ENCODE results near the gene GAREM2.

The GAREM2 gene

GRCh38 chr2:26223018-26223417, 50.1 kb downstream of the GAREM2 start:
- Histone ChIP-seq H4K20me1 (ENCODE audit: control insufficient read depth, insufficient read depth, low read depth, low read length) (no peaks in the 10 kb centered on the region), H3K4me2 (ENCODE audit: low read length) (no peak overlapping the region), H3K36me3 (ENCODE audit: control insufficient read depth, low read length) (peaks cover 35% of the 10 kb centered on the region), H3K4me1 (ENCODE audit: control insufficient read depth, low read length) (no peaks in the 10 kb centered on the region), H3K79me2 (ENCODE audit: control insufficient read depth, low read length) (no peaks in the 10 kb centered on the region), H3K9me2 (replicated peaks; ENCODE audit: control insufficient read depth, low read length) (no peaks in the 10 kb centered on the region), H3K9me3 (ENCODE audit: control insufficient read depth, insufficient read depth, low read length) (no peaks in the 10 kb centered on the region), H3F3A (ENCODE audit: control insufficient read depth, insufficient read depth) (no peaks in the 10 kb centered on the region), H3K4me3 (ENCODE audit: low read length) (no peak overlapping the region), H3K27ac (ENCODE audit: low read depth, low read length) (no peak overlapping the region), H3K27me3 (ENCODE audit: control insufficient read depth, low read length) (no peaks in the 10 kb centered on the region)
- TF ChIP-seq CTCF (IDR thresholded peaks at IDR 0.05; ENCODE audit: low read depth, low read length, poor library complexity, severe bottlenecking) (no peak), EZH2phosphoT487 (IDR thresholded peaks at IDR 0.05; ENCODE audit: borderline replicate concordance, low read length) (no peak)

GRCh38 chr2:26224095-26224494, 51.2 kb downstream of the GAREM2 start:
- no peak overlapping the region for H3K4me2 ChIP-seq (ENCODE audit: low read length)
- H3K4me1 ChIP-seq (ENCODE audit: control insufficient read depth, low read length): no peaks in the 10 kb centered on the region
- no peaks in the 10 kb centered on the region for H3K9me3 ChIP-seq (ENCODE audit: control insufficient read depth, insufficient read depth, low read length)
- H3K36me3 ChIP-seq (ENCODE audit: control insufficient read depth, low read length): peaks cover 44% of the 10 kb centered on the region
- H4K20me1 ChIP-seq (ENCODE audit: control insufficient read depth, insufficient read depth, low read depth, low read length): no peaks in the 10 kb centered on the region
- H3K79me2 ChIP-seq (ENCODE audit: control insufficient read depth, low read length): no peaks in the 10 kb centered on the region
- no peaks in the 10 kb centered on the region for H3K9me2 ChIP-seq (replicated peaks; ENCODE audit: control insufficient read depth, low read length)
- no peak for TF ChIP-seq CTCF (IDR thresholded peaks at IDR 0.05; ENCODE audit: low read depth, low read length, poor library complexity, severe bottlenecking)
- no peak for TF ChIP-seq EZH2phosphoT487 (IDR thresholded peaks at IDR 0.05; ENCODE audit: borderline replicate concordance, low read length)
- H3K27me3 ChIP-seq (ENCODE audit: control insufficient read depth, low read length): no peaks in the 10 kb centered on the region
- no peak overlapping the region for H3K27ac ChIP-seq (ENCODE audit: low read depth, low read length)
- H3K4me3 ChIP-seq (ENCODE audit: low read length): no peak overlapping the region
- H3F3A ChIP-seq (ENCODE audit: control insufficient read depth, insufficient read depth): no peaks in the 10 kb centered on the region

GRCh38 chr2:26229595-26229994, 56.7 kb downstream of the GAREM2 start:
- no peaks in the 10 kb centered on the region for H3K9me2 ChIP-seq (replicated peaks; ENCODE audit: control insufficient read depth, low read length)
- peaks cover 79% of the 10 kb centered on the region for H3K36me3 ChIP-seq (ENCODE audit: control insufficient read depth, low read length)
- no peaks in the 10 kb centered on the region for H3K27me3 ChIP-seq (ENCODE audit: control insufficient read depth, low read length)
- H3K4me2 ChIP-seq (ENCODE audit: low read length): no peak overlapping the region
- H3F3A ChIP-seq (ENCODE audit: control insufficient read depth, insufficient read depth): no peaks in the 10 kb centered on the region
- no peaks in the 10 kb centered on the region for H3K4me1 ChIP-seq (ENCODE audit: control insufficient read depth, low read length)
- no peaks in the 10 kb centered on the region for H3K9me3 ChIP-seq (ENCODE audit: control insufficient read depth, insufficient read depth, low read length)
- H3K27ac ChIP-seq (ENCODE audit: low read depth, low read length): no peak overlapping the region
- H3K79me2 ChIP-seq (ENCODE audit: control insufficient read depth, low read length): no peaks in the 10 kb centered on the region
- no peak overlapping the region for H3K4me3 ChIP-seq (ENCODE audit: low read length)
- no peak for TF ChIP-seq EZH2phosphoT487 (IDR thresholded peaks at IDR 0.05; ENCODE audit: borderline replicate concordance, low read length)
- H4K20me1 ChIP-seq (ENCODE audit: control insufficient read depth, insufficient read depth, low read depth, low read length): no peaks in the 10 kb centered on the region

GRCh38 chr2:26230806-26231205, 57.9 kb downstream of the GAREM2 start:
- Histone ChIP-seq H3F3A (ENCODE audit: control insufficient read depth, insufficient read depth) (no peaks in the 10 kb centered on the region), H3K27ac (ENCODE audit: low read depth, low read length) (no peak overlapping the region), H3K9me2 (replicated peaks; ENCODE audit: control insufficient read depth, low read length) (no peaks in the 10 kb centered on the region), H4K20me1 (ENCODE audit: control insufficient read depth, insufficient read depth, low read depth, low read length) (no peaks in the 10 kb centered on the region), H3K79me2 (ENCODE audit: control insufficient read depth, low read length) (no peaks in the 10 kb centered on the region), H3K27me3 (ENCODE audit: control insufficient read depth, low read length) (no peaks in the 10 kb centered on the region), H3K36me3 (ENCODE audit: control insufficient read depth, low read length) (peaks cover 90% of the 10 kb centered on the region), H3K9me3 (ENCODE audit: control insufficient read depth, insufficient read depth, low read length) (no peaks in the 10 kb centered on the region), H3K4me2 (ENCODE audit: low read length) (no peak overlapping the region), H3K4me3 (ENCODE audit: low read length) (no peak overlapping the region), H3K4me1 (ENCODE audit: control insufficient read depth, low read length) (no peaks in the 10 kb centered on the region)
- TF ChIP-seq EZH2phosphoT487 (IDR thresholded peaks at IDR 0.05; ENCODE audit: borderline replicate concordance, low read length): no peak
- TF ChIP-seq CTCF (IDR thresholded peaks at IDR 0.05; ENCODE audit: low read depth, low read length, poor library complexity, severe bottlenecking): no peak
